HG02884 (cell line): ENCODE results near the gene FBXO28.
"Not testable (repeated sequence)": the region's sequence is repeated elsewhere in the genome, so short reads cannot be mapped to it uniquely, and the experiment has no call there.

Experiments used
- ATAC-seq: cut with Tn5 transposase; IDR thresholded peaks from one replicate; pipeline ENCODE4 v1.9.1; 2021; ENCODE audit warnings: mild to moderate bottlenecking, moderate library complexity; ENCODE audit not compliant: unreplicated experiment

FBXO28 gene

GRCh38 chr1:224183591-224184312 is 69.8 kb downstream of the FBXO28 start:
- ATAC-seq, result peak; percentile 25

- ATAC-seq, result no peak
Measured at GRCh38 chr1:224185208-224185607, 71.3 kb downstream of the FBXO28 start.

GRCh38 chr1:224188286-224188685 is 74.4 kb downstream of the FBXO28 start:
- ATAC-seq, result no peak

- ATAC-seq, result no peak
Measured at GRCh38 chr1:224189561-224189960, 75.7 kb downstream of the FBXO28 start.

GRCh38 chr1:224192082-224192788 is 78.3 kb downstream of the FBXO28 start:
- no peak for ATAC-seq

- no peak for ATAC-seq
Measured at GRCh38 chr1:224193319-224193966, 79.5 kb downstream of the FBXO28 start.

- no peak for ATAC-seq
Measured at GRCh38 chr1:224196813-224197600, 83.1 kb downstream of the FBXO28 start.

GRCh38 chr1:224198572-224198971 is 84.7 kb downstream of the FBXO28 start:
- no peak for ATAC-seq

GRCh38 chr1:224199679-224200078 is 85.8 kb downstream of the FBXO28 start:
- ATAC-seq, result no peak

GRCh38 chr1:224201383-224201782 is 87.5 kb downstream of the FBXO28 start:
- ATAC-seq, result no peak

GRCh38 chr1:224201853-224202252 is 87.9 kb downstream of the FBXO28 start:
- no peak for ATAC-seq

- ATAC-seq, result peak; percentile 47
Measured at GRCh38 chr1:224203243-224204016, 89.5 kb downstream of the FBXO28 start.

GRCh38 chr1:224205438-224205840 is 91.5 kb downstream of the FBXO28 start:
- ATAC-seq, result peak; percentile 41

- ATAC-seq, result not testable (repeated sequence)
Measured at GRCh38 chr1:224205931-224206538, 92.1 kb downstream of the FBXO28 start.

GRCh38 chr1:224211206-224211962 is 97.5 kb downstream of the FBXO28 start:
- ATAC-seq, result no peak
